OCI-LY7 (cell line): ENCODE measurements around the gene FOXL2.

Source experiments
- CTCF ChIP-seq: fragments of 200-600 bp; sonication (generic); conservative IDR thresholded peaks from 2 replicates; pipeline ENCODE4 v1.5.1; 2014; ENCODE audit warnings: mild to moderate bottlenecking, antibody characterized with exemption, low read length, moderate library complexity, mixed read lengths
- EZH2phosphoT487 ChIP-seq: fragments of 200-600 bp; sonication (generic); IDR thresholded peaks from 2 replicates; pipeline ENCODE4 v1.6.1; 2018; ENCODE audit warnings: low read depth, borderline replicate concordance, mild to moderate bottlenecking, mixed run types, antibody characterized with exemption, low read length, moderate library complexity, mixed read lengths

GRCh38 chr3:138962854-138963560, 16.1 kb upstream of the FOXL2 start:
- no peak for TF ChIP-seq CTCF
- no peak for TF ChIP-seq EZH2phosphoT487
